NCI-H526 (cell line): ENCODE data around the gene PHPT1.
A peak's percentile ranks its signal among the peaks of the same experiment; 100 is the strongest.
"Not testable (repeated sequence)": the region's sequence is repeated elsewhere in the genome, so short reads cannot be mapped to it uniquely, and the experiment has no call there.

ENCODE experiments used
- DNase-seq, 2 experiments: peaks; one replicate each; lab custom pipeline; 2025; lab: John Stamatoyannopoulos, UW

PHPT1 gene

GRCh38 chr9:136860529-136860928, 11.3 kb downstream of the PHPT1 start:
- no peak for DNase-seq

GRCh38 chr9:136860933-136861873, 12.0 kb downstream of the PHPT1 start:
- no peak for DNase-seq

DNA sequence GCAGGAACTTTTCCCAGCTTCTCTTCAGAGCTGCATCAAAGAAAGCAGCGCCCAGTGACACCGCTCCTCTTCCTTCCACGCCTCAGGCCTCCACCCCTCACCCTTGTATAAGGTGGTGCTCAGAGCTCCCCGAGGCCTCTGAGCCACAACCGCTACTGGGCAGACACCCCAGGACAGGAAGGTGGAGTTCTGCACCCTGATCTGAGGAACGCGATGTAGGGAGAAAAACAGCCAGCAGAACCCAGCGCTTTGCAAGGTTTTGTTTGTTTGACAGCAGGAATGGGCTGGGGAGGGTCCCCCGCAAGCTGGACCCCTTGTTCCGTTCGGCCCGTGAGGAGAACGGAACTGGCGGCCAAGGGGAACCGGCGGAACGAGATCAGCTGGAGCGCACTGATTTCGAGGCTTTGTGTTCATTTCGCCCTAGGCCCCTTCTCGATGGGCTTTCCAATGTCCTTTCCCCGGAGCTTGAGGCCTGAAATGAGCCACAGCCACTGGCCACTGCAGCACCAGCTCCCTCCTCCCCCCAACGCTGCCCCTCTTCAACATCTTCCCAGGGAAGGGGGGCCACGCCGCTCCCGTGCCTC, 12.8 kb downstream of the PHPT1 start:
- no peak for DNase-seq

DNA sequence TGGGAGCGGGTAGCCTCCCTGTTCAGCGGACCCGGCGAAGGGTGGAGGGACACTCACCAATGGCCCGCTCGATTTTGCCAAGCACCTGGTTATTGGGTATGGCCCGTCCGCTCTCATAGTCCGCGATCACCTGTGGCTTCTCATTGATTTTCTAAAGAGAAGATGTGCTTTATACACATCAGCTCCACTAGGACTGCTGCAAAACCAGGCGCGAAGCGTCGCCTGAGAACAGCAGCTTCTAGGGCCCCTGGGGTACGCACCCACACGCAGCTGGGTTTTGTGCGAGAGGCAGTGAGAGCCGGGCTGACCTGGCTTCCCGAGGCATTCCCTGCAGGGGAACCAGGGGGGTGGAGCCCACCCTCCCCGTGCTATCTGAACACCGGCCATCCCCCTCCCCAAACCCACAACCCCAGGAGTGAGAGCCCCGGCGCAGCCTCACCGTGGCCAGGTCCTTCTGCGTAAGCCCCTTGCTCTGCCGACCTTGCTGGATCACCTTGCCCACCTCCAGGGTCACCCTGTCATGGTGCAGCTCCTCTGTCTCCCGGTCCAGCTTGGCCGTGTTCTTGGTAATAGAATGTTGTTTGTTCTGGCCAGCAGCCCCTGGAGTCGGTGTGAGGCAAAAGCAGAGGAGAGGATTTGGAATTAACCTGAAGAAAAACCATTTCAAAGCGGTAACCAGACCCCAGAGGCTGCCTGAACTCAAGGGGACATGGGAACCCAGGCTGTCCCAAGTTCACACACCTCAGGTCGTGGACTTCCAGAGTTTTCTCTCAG, 13.8 kb downstream of the PHPT1 start:
- DNase-seq: no peak

GRCh38 chr9:136863623-136864273, 14.5 kb downstream of the PHPT1 start:
- DNase-seq: no peak

- DNase-seq: no peak
Observed at GRCh38 chr9:136865041-136865767, 16.0 kb downstream of the PHPT1 start.

- DNase-seq: no peak
Observed at GRCh38 chr9:136865768-136866103, 16.5 kb downstream of the PHPT1 start.

GRCh38 chr9:136866898-136867421, 17.8 kb downstream of the PHPT1 start:
- not testable (repeated sequence) for DNase-seq

DNA sequence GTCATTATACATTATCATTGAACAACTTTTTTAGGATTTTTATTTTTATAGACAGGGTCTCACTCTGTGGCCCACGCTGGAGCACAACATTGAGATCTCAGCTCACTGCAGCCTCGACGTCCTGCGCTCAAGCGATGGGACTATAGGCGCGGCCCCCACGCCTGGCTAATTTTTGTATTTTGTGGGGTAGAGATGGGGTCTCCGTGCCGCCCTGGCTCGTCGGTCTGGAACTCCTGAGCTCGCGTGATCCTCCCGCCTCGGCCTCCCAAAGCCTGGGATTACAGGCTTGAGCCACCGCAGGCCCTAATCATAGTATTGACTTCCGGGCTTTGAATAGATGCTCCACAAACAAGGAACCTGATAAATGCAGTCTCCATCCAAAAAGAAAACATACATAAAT, 18.3 kb downstream of the PHPT1 start:
- no peak for DNase-seq

GRCh38 chr9:136867917-136868316, 18.7 kb downstream of the PHPT1 start:
- DNase-seq: no peak

- DNase-seq: no peak
Observed at GRCh38 chr9:136868644-136869043, 19.4 kb downstream of the PHPT1 start.

GRCh38 chr9:136869611-136870010, 20.4 kb downstream of the PHPT1 start:
- not testable (repeated sequence) for DNase-seq

DNA sequence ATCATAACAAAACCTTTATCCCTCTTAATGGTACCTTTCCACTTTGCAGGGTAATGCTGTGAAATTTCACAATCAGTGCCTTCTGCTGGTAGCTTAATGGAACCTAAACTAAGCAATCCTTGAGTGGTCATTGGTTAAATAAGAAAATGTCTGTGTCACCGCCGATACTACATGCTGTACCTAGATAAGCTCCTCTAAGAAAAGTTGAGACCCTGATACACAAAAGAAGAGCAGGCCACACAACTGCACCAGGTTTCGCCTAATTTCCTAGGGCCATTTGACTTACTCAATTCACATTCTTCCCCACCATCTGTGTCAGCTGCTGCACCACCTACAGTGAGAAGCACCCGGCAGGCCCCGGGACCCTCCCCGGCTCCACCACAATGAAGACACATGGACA, 25.9 kb downstream of the PHPT1 start:
- no peak for DNase-seq

GRCh38 chr9:136876476-136876875, 27.3 kb downstream of the PHPT1 start:
- no peak for DNase-seq

DNA sequence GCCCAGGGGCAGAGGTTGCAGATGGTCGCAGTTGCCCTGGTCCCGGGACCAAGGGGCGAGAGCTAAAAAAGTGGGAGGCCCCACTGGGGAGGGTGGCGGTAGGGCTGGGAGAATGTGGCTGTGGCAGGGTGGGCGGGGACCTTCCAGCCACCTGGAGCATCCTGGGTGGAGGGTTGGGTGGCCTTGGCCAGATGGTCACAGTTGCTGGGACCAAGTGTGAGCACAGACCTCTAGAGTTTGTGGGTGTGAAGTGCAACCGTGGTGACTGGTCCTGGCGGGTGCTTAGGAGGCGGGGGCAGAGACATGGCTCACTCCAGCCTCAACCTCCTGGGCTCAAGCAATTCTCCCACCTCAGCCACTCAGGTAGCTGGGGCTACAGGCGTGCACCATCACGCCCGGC, 31.4 kb downstream of the PHPT1 start:
- no peak for DNase-seq

GRCh38 chr9:136881691-136882108, 32.5 kb downstream of the PHPT1 start:
- no peak for DNase-seq

GRCh38 chr9:136882109-136882946, 33.1 kb downstream of the PHPT1 start:
- no peak for DNase-seq

GRCh38 chr9:136882947-136883283, 33.7 kb downstream of the PHPT1 start:
- DNase-seq: not testable (repeated sequence)

DNA sequence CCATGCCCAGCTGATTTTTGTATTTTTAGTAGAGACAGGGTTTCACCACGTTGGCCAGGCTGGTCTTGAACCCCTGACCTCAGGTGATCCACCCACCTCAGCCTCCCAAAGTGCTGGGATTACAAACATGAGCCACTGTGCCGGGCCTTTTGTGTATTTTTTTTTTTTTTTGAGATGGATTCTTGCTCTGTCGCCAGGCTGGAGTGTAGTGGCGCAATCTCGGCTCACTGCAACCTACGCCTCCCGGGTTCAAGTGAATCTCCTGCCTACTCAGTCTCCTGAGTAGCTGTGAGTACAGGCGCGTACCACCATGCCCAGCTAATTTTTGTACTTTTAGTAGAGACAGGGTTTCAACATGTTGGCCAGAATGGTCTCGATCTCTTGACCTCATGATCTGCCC, 34.5 kb downstream of the PHPT1 start:
- DNase-seq: not testable (repeated sequence)

DNA sequence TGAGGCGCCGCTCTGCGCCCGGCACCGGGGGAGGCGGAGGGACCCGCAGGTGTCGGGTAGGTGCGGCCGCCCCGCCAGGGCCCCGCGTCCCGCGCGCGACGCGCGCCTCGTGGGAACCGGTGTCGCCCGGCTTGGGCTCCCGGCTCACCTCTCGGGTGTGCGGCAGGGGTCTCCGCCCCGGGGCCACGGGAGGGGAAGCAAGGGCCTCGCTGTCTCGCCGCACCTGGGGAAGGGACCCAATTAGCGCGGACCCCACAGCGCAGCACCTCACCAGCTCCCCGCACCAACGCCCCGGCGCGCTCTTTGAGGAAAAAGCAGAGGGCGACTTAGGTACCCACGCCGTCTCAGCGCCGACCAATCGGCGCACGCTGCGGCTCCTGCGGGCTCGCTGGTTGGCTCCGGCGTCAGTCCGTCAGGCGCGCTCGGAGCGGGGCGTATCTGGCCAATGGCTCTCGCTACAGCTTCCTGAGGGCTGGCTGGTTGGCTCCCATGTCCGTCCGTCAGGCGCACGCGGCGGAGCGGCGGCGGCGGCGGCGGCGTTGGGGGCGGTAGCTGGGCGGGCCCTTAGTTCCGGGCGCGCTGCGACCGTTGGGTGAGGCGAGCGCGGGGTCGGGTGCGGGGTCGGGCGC, 36.9 kb downstream of the PHPT1 start, which contains the start of gene TRAF2:
TRAF2 (plus strand) TSS at position 567 of the 629 bp plus-strand sequence. CDS start 12,225 bp downstream, outside the sequence.
- peak; percentile 78 to 96 for DNase-seq
